GM21390 (cell line): ENCODE data around the gene ACR.

ENCODE experiments used
- ATAC-seq: cut with Tn5 transposase; IDR thresholded peaks from one replicate; pipeline ENCODE4 v1.9.1; 2021; ENCODE audit not compliant: unreplicated experiment

Gene ACR

DNA sequence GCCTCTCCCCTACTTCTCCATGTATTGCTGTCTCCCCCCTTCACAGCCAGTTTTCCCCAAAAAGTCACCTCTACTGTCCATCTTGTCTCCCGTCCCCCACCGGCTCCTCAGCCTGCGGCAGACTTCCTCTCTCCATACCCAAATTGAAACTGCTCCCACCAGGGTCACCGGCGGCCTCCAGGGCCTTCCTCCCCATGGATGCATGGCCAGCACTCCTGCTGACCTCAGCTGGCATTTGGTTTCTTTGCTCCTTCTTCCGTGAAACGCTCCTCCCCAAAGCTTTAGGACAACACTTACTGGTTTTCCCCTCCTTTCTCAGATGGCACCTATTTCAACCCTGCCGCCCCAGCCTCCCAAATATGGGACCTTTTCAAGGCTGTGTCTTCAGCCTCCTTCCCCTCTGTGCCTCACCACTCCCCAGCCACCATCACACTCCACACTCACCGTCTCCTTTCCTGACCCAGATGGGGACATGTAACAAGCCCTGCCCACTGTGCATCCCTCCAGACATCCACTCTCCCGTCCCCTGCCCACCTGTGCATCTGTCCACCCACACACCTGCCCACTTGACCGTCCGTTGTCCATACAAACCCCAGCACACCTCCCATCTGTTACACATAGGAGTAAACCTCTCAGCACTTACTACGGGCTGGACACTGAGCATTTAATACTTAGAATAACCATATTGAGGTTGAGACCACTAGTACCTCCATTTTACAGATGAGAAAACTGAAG, 21.5 kb upstream of the ACR start:
- ATAC-seq, result no peak

GRCh38 chr22:50717709-50718351, 20.2 kb upstream of the ACR start:
- no peak for ATAC-seq

- ATAC-seq, result no peak
These were observed 19.7 kb upstream of the ACR start for GRCh38 chr22:50718352-50718709.

- no peak for ATAC-seq
These were observed 18.1 kb upstream of the ACR start for GRCh38 chr22:50719814-50720300.

- no peak for ATAC-seq
These were observed 17.4 kb upstream of the ACR start for GRCh38 chr22:50720301-50721256.

GRCh38 chr22:50721257-50721844, 16.7 kb upstream of the ACR start:
- no peak for ATAC-seq

DNA sequence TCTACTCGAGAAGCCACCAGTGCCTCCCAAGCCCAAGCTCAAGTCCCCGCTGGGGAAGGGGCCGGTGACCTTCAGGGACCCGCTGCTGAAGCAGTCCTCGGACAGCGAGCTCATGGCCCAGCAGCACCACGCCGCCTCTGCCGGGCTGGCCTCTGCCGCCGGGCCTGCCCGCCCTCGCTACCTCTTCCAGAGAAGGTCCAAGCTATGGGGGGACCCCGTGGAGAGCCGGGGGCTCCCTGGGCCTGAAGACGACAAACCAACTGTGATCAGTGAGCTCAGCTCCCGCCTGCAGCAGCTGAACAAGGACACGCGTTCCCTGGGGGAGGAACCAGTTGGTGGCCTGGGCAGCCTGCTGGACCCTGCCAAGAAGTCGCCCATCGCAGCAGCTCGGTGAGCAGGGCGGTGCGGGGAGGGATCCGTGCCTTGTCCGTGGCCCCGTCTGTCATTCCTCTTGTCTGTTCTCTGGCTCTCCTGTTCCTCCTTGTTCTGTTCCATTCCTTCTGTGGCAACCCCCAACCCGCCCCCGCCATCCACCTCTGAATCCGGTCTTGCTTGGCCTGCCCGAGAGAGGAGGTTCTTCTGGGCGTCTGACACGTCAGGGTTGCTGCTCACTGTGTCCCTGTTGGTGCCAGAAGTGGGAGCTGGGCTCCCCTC, 15.8 kb upstream of the ACR start:
- no peak for ATAC-seq

DNA sequence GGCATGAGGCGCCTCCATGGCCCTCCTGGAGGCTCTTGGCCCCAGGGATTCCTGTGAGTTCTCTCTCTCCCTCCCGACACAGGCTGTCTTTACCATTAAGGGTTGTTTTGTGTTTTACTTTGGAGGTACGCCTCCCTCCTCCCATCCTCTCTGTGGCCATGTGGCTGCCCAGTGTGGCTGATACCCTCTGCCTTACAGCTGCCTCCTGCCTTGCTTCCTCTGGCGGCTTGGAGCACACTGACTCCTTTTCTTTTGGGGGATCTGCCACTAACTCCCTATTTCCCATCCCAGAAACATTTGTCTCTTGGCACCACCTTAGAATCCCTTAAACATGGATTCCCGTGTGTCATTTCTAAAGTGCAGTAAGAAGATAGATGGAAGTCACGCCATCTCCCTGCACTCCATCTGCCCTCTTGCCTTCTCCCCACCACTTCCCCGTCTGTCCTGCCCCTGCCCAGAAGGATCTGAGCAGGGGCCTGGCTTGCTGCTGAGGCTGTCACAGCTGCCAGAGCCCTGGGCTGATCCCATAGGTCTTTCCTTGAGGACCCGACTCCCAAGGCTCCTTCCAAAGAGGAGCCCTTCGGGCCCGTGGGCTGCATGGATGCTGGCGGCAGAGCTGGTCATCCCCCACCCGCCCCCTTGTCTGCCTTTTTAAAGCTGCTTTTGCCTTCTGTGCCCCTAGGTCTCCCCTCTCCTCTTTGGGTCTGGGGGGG, 15.1 kb upstream of the ACR start:
- ATAC-seq, result no peak

DNA sequence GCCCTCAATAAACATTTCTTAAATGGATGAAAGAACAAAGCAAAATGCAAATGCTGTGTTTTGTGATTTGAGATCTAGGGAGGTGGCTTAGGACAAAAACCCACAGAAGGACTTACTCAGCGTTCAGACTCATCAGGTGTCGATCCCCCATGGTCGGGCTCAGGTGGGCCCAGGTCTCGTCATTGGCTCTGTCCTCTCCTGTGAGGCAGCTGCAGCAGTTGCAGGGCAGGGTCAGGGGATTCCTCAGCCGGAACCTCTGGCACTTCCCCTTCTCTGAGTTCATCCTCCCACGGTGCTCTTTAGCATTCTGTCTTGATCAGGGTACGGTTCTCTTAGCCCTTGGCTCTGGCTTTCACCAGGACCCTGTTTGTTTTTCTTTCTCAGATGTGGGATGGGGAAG, 14.0 kb upstream of the ACR start:
- ATAC-seq, result no peak

- ATAC-seq, result no peak
These were observed 13.4 kb upstream of the ACR start for GRCh38 chr22:50724616-50725015.

- no peak for ATAC-seq
These were observed 12.4 kb upstream of the ACR start for GRCh38 chr22:50725597-50725996.

- ATAC-seq, result no peak
These were observed 11.2 kb upstream of the ACR start for GRCh38 chr22:50726643-50727340.

DNA sequence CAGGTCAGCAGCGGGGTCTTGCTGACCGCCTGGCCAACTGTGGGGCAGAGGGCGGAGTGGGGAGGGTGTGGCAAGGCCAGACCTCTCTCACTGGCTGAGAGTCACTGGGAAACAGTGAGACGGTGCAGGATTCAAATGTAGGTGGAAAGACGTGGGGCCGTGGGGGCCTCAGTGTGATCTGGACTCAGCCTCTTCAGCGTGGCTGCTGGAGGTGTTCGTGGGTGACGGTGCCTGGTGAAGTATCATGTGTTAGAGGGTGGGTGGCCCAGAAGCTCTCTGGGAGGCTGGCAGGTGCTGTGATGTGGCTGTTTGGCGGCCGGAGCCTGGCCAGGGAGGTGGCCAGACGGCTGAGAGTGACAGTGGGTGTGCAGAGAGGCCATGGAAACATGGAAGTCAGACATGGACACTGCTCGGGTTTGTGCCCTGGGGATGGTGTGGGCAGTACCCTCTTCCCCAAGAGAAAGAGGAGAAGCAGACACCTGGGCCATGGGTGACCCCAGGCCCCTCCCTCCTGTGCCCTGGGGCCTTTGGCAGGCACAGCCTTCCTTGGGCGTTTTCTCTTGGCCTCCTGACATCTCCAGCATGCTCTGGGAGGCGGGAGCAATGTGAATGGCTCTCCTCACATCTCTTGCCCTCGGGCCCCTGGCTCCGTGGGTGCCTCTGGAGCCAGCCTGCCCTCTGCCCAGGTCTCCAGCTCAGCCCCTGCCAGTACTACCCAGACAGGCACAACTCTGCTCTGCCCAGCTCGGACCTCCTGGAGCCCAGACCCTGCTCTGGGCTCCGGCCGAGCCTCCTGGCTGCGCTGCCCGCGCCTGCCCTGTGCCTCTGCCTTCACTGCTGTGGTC, 10.1 kb upstream of the ACR start:
- no peak for ATAC-seq

GRCh38 chr22:50728523-50728931, 9.5 kb upstream of the ACR start:
- ATAC-seq, result no peak

GRCh38 chr22:50729391-50730012, 8.5 kb upstream of the ACR start:
- no peak for ATAC-seq

GRCh38 chr22:50730013-50730891, 7.8 kb upstream of the ACR start:
- ATAC-seq, result no peak
